Parathyroid adenoma (tissue), 2 donors: Measurements from ENCODE around the gene MYO5C.

Experiments used
- H2AFZ ChIP-seq: fragments of 300-600 bp; sonication (generic); one replicate; pipeline ENCODE4 v1.7.0; 2017; ENCODE audit warnings: antibody characterized with exemption, mild to moderate bottlenecking
- H3K27ac ChIP-seq: fragments of 300-600 bp; sonication (generic); one replicate; pipeline ENCODE4 v1.7.0; 2017
- H3K27me3 ChIP-seq: fragments of 300-600 bp; sonication (generic); one replicate; pipeline ENCODE4 v1.7.0; 2017; ENCODE audit warnings: low read length; ENCODE audit not compliant: control insufficient read depth, insufficient read depth
- H3K36me3 ChIP-seq: fragments of 300-600 bp; sonication (generic); one replicate; pipeline ENCODE4 v1.7.0; 2017; ENCODE audit warnings: low read length; ENCODE audit not compliant: control insufficient read depth, insufficient read depth
- H3K4me1 ChIP-seq: fragments of 300-600 bp; sonication (generic); one replicate; pipeline ENCODE4 v1.7.0; 2017; ENCODE audit warnings: control low read depth
- H3K4me2 ChIP-seq: fragments of 300-600 bp; sonication (generic); one replicate; pipeline ENCODE4 v1.7.0; 2017; ENCODE audit warnings: low read length
- H3K4me3 ChIP-seq: fragments of 300-600 bp; sonication (generic); one replicate; pipeline ENCODE4 v1.7.0; 2017; ENCODE audit warnings: low read depth, low read length
- H3K79me2 ChIP-seq: fragments of 300-600 bp; sonication (generic); one replicate; pipeline ENCODE4 v1.7.0; 2017; ENCODE audit warnings: control low read depth
- H3K9ac ChIP-seq: fragments of 300-600 bp; sonication (generic); one replicate; pipeline ENCODE4 v1.7.0; 2017; ENCODE audit warnings: mild to moderate bottlenecking
- H3K9me3 ChIP-seq: fragments of 300-600 bp; sonication (generic); one replicate; pipeline ENCODE4 v1.7.0; 2017; ENCODE audit warnings: low read length; ENCODE audit not compliant: control insufficient read depth
- CTCF ChIP-seq: fragments of 300-600 bp; sonication (generic); IDR thresholded peaks from one replicate; pipeline ENCODE4 v1.7.0; 2017; ENCODE audit warnings: antibody characterized with exemption, mild to moderate bottlenecking
- donor health status: primary hyperparathyroidism.

Gene MYO5C

GRCh38 chr15:52236013-52236412 lies 59.6 kb downstream of the MYO5C start:
- H3K79me2 ChIP-seq: no peaks in the 10 kb centered on the region
- no peak overlapping the region for H3K4me2 ChIP-seq
- H3K9ac ChIP-seq: no peak overlapping the region
- H3K4me3 ChIP-seq: no peak overlapping the region
- no peaks in the 10 kb centered on the region for H3K27me3 ChIP-seq
- H3K27ac ChIP-seq: no peak overlapping the region
- no peaks in the 10 kb centered on the region for H3K4me1 ChIP-seq
- no peaks in the 10 kb centered on the region for H3K36me3 ChIP-seq
- no peaks in the 10 kb centered on the region for H3K9me3 ChIP-seq
- no peak for TF ChIP-seq CTCF
- no peak overlapping the region for H2AFZ ChIP-seq

- no peak overlapping the region for H3K4me2 ChIP-seq
- H3K9me3 ChIP-seq: no peaks in the 10 kb centered on the region
- H3K27me3 ChIP-seq: no peaks in the 10 kb centered on the region
- H2AFZ ChIP-seq: no peak overlapping the region
- H3K9ac ChIP-seq: no peak overlapping the region
- no peaks in the 10 kb centered on the region for H3K79me2 ChIP-seq
- no peak overlapping the region for H3K27ac ChIP-seq
- H3K4me1 ChIP-seq: no peaks in the 10 kb centered on the region
- H3K4me3 ChIP-seq: no peak overlapping the region
- no peak for TF ChIP-seq CTCF
- no peaks in the 10 kb centered on the region for H3K36me3 ChIP-seq
These were observed 60.7 kb downstream of the MYO5C start for GRCh38 chr15:52234596-52235541.

GRCh38 chr15:52233405-52233804 lies 62.2 kb downstream of the MYO5C start:
- no peak overlapping the region for H3K9ac ChIP-seq
- no peak for TF ChIP-seq CTCF
- no peak overlapping the region for H3K27ac ChIP-seq
- no peaks in the 10 kb centered on the region for H3K36me3 ChIP-seq
- H2AFZ ChIP-seq: no peak overlapping the region
- H3K27me3 ChIP-seq: no peaks in the 10 kb centered on the region
- H3K4me3 ChIP-seq: no peak overlapping the region
- H3K4me1 ChIP-seq: no peaks in the 10 kb centered on the region
- H3K9me3 ChIP-seq: no peaks in the 10 kb centered on the region
- H3K79me2 ChIP-seq: no peaks in the 10 kb centered on the region
- no peak overlapping the region for H3K4me2 ChIP-seq

GRCh38 chr15:52232327-52232726 lies 63.3 kb downstream of the MYO5C start:
- TF ChIP-seq CTCF: no peak
- Histone ChIP-seq H3K4me2 (no peak overlapping the region), H3K4me1 (no peaks in the 10 kb centered on the region), H2AFZ (no peak overlapping the region), H3K79me2 (no peaks in the 10 kb centered on the region), H3K27ac (no peak overlapping the region), H3K4me3 (no peak overlapping the region), H3K36me3 (no peaks in the 10 kb centered on the region), H3K9me3 (no peaks in the 10 kb centered on the region), H3K27me3 (no peaks in the 10 kb centered on the region), H3K9ac (no peak overlapping the region)

GRCh38 chr15:52230073-52230472 lies 65.5 kb downstream of the MYO5C start:
- Histone ChIP-seq H3K4me2 (no peak overlapping the region), H2AFZ (no peak overlapping the region), H3K27me3 (no peaks in the 10 kb centered on the region), H3K36me3 (no peaks in the 10 kb centered on the region), H3K9ac (no peak overlapping the region), H3K4me1 (no peaks in the 10 kb centered on the region), H3K79me2 (no peaks in the 10 kb centered on the region), H3K4me3 (no peak overlapping the region), H3K9me3 (no peaks in the 10 kb centered on the region), H3K27ac (no peak overlapping the region)
- TF ChIP-seq CTCF: no peak
